Measurements from ENCODE around the gene ZNF880. TPM values are rescaled to one million over a fixed set of nuclear protein-coding genes. Genes with fewer than 3 reads are reported as not detected.
A peak's percentile ranks its signal among the peaks of the same experiment; 100 is the strongest.
"Not testable (repeated sequence)": the region's sequence is repeated elsewhere in the genome, so short reads cannot be mapped to it uniquely, and the experiment has no call there.

ZNF880 gene
- 1 to 10 TPM; 5.7 to 10.0 TPM for total RNA-seq

DNA sequence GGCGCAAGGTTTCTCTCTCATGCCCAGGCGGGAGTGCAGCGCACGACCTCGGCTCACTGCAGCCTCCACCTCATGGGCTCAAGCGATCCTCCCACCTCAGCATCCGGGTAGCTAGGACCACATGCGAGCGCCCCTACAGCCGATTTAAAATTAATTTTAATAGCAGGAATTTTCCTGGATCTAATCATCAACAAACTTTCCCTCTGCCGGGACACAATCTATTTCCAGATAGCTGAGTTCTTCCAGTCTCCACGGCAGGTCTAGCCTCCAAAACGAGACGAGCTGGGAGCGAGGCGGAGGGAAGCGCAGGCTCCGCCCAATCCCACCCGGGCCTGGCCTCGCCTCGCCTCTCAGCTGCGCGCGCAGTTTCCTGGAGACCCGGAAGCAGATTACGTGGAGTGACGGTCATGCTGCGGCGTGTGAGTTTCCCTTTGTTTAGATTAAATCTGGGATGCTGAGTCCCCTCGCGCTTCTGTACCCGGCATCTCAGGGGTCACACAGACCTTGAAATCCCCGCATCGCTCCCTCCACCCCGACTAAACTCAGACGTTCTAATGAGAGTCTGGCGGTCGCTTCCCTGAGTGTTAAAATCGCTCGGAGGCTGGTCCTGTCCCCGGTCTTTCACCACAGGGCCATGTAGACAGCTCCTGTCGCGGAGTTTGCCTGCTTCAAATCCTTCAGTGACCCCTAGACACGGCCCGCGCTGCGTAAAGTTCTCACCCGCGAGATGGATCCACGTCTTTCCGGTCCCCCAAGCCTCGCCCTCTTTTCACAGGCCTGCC is at the start of gene ZNF880:
Gene ZNF880, plus strand, starts transcription at position 365 of the 782 bp plus-strand sequence. Its CDS starts 43 bp downstream, at position 408.
- Mint-ChIP-seq H3K27me3 (no peaks in the 10 kb centered on the region), H3K9me3 (peaks cover 21% of the 10 kb centered on the region), H3K4me1 (no peaks in the 10 kb centered on the region), H3K27ac (peak within 1 kb of the TSS; percentile 97), H3K4me3 (peak within 1 kb of the TSS; percentile 91), H3K36me3 (ENCODE audit: low read depth) (peaks cover 43% of the 10 kb centered on the region)
- ATAC-seq (replicated peaks), result peak; percentile 100

DNA sequence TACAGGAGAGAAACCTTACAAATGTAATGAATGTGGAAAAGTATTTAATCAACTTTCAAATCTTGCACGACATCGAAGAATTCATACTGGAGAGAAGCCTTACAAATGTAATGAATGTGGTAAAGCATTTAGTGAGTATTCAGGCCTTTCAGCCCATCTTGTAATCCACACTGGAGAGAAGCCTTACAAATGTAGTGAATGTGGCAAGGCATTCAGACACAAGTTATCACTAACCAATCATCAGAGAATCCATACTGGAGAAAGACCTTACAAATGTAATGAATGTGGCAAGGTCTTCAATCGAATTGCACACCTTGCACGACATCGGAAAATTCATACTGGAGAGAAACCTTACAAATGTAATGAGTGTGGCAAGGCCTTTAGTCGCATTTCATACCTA is 47.3 kb upstream of the ZNF880 start:
- H3K27ac Mint-ChIP-seq, result no peak overlapping the region
- H3K27me3 Mint-ChIP-seq, result no peaks in the 10 kb centered on the region
- peaks cover 65% of the 10 kb centered on the region for H3K36me3 Mint-ChIP-seq (ENCODE audit: low read depth)
- H3K9me3 Mint-ChIP-seq, result peaks cover 36% of the 10 kb centered on the region
- no peaks in the 10 kb centered on the region for H3K4me1 Mint-ChIP-seq
- H3K4me3 Mint-ChIP-seq, result no peak overlapping the region
- ATAC-seq (replicated peaks), result no peak

DNA sequence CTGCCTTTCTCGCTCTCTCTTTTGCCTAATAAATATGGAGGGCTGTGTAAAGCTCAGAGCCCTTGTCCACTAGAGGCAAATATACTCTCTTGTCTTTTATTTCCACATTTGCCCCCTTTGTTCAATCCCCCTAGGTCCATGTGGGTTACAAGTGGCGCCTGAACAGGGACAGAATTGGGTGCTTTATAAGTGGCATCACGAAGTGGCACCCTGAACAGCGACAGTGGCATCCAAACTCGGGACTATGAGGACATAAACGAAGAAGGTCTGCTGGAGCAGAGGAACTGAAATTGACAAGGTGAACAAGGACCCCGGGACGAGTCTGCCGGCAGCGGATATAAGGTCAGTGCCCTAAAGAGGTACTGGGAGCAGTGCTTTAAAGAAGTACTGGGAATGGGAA is 38.0 kb upstream of the ZNF880 start:
- H3K27me3 Mint-ChIP-seq, result no peaks in the 10 kb centered on the region

DNA sequence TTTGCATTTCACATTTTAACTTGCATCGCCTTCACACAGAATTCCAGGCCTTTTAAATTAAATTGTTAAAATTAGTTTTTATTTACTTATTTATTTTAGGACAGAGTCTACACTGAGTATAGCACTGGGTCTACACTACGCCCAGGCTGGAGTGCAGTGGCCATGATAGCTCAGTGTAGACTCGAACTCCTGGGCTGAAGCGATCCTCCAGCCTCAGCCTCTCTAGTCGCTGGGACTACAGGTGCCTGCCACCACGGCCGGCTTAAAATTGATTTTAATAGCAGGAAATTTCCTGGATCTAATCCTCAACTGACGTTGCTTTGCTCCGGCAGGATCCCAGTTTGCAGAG is 34.0 kb upstream of the ZNF880 start:
- Mint-ChIP-seq H3K27me3 (no peaks in the 10 kb centered on the region), H3K36me3 (ENCODE audit: low read depth) (peaks cover 15% of the 10 kb centered on the region), H3K9me3 (peaks cover 25% of the 10 kb centered on the region), H3K4me3 (peak overlapping the region; percentile 86), H3K27ac (peak overlapping the region; percentile 95), H3K4me1 (peaks cover 8% of the 10 kb centered on the region)
- ATAC-seq (replicated peaks), result peak; percentile 44

More for the DNA sequence above, 38.0 kb upstream of the ZNF880 start:
- H3K9me3 Mint-ChIP-seq, result peaks cover 25% of the 10 kb centered on the region
- H3K4me1 Mint-ChIP-seq, result peaks cover 3% of the 10 kb centered on the region
- no peak for ATAC-seq (replicated peaks)
- peaks cover 8% of the 10 kb centered on the region for H3K36me3 Mint-ChIP-seq (ENCODE audit: low read depth)
- H3K27ac Mint-ChIP-seq, result no peak overlapping the region
- no peak overlapping the region for H3K4me3 Mint-ChIP-seq

DNA sequence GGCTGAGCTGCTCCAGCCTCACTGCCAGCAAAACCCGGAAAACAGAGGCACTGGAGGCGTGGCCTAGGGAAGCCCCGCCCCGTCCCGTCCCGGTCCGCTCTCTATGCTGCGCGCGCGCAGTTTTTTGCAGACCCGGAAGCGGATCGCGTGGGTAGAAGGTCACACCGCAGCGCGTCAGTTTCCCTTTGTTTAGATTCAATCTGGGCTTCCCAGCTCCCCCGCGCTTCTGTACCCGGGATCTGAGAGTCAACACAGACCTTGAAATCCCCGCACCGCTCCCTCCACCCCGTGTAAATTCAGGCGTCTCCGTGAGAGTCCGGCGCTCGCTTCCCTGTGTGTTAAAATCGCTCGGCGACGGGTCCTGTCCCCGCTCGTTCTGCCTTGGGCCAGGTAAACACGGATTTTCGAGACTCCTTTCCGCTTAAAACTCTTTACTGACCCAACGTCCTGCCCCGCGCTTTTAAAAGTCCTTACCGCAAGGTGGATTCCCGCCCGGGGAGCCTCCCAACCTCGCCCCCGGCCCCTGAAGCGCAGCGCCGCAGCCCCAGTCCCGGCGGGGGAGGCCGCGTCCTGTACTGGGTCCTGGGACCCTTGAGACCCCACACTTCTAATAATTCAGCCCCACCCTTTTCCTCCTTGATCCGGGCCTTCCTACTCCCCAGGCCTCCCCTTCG is 33.5 kb upstream of the ZNF880 start, which contains the start of gene ZNF610:
Gene ZNF610, plus strand, starts transcription at position 127 of the 674 bp plus-strand sequence. CDS start 12,930 bp downstream, outside the sequence.
- Mint-ChIP-seq H3K4me3 (peak within 1 kb of the TSS; percentile 86), H3K27ac (peak within 1 kb of the TSS; percentile 95), H3K4me1 (peaks cover 8% of the 10 kb centered on the region), H3K9me3 (peaks cover 20% of the 10 kb centered on the region), H3K27me3 (no peaks in the 10 kb centered on the region), H3K36me3 (ENCODE audit: low read depth) (peaks cover 15% of the 10 kb centered on the region)
- peak; percentile 96 for ATAC-seq (replicated peaks)

DNA sequence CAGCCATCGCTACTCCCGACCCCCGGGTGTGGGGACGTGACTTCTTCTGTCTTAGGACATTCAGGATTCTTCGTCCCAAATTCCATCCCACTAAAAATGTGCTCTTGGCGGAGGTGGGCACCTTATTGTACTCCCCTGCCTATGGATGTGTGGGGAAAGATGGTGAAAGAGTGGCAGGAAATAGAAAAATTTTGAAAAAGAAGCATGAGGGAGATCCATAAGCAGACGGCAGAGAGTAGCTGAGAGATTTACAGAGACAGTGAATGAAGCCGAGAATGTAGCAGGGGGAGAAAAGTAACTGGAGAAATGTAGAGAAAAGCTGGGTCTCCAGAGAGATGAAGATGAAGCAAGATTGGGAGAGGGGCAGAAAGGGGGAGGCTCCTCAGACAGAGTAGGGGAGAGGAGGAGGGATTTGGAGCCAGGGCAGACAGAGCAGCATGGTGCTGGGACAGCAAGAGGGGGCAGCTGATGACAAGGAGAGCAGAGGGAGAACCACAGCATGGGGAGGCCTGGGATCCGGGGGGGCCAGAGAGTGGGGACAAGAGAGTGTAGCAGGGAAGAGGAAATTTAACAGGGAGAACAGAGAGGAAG is 32.8 kb upstream of the ZNF880 start:
- Mint-ChIP-seq H3K4me1 (peaks cover 8% of the 10 kb centered on the region), H3K4me3 (peak overlapping the region; percentile 86), H3K36me3 (ENCODE audit: low read depth) (peaks cover 15% of the 10 kb centered on the region), H3K27me3 (no peaks in the 10 kb centered on the region), H3K27ac (peak overlapping the region; percentile 95), H3K9me3 (peaks cover 17% of the 10 kb centered on the region)
- ATAC-seq (replicated peaks), result no peak

DNA sequence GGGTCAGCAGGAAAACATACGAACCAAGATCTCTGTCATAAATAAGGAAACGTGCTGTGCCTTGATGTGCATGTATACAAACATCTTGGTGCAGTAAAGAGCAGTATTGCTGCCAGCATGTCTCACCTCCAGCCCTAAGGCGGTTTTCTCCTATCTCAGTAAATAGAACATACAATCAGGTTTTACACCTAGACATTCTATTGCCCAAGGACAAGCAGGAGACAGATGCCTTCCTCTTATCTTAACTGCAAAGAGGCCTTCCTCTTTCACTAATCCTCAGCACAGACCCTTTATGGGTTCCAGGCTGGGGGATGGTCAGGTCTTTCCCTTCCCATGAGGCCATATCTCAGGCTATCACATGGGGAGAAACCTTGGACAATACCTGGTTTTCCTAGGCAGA is 30.7 kb upstream of the ZNF880 start:
- not testable (repeated sequence) for H3K4me3 Mint-ChIP-seq; H3K4me1 Mint-ChIP-seq; H3K9me3 Mint-ChIP-seq; H3K27me3 Mint-ChIP-seq; H3K27ac Mint-ChIP-seq; ATAC-seq (replicated peaks)
- peaks cover 15% of the 10 kb centered on the region for H3K36me3 Mint-ChIP-seq (ENCODE audit: low read depth)

DNA sequence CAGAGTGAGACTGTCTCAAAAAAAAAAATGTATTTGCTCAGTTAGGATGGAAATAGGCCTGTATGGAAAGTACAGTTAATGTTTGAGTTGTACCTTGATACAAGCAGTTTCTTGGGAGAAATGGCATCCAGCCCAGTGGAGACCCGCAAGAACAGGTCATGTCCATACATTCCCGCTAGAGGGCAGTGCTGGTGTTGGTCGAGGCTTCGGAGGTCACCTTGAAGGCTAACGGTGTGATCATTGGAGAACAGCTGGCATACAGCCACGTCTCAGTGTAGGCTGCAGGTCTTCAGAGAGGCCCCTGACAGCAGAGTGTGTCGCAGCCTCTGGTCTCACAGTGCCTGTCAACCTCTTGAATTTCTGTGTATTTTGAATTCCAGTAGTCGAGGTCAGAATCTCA is 26.2 kb upstream of the ZNF880 start:
- Mint-ChIP-seq H3K4me1 (no peaks in the 10 kb centered on the region), H3K36me3 (ENCODE audit: low read depth) (peaks cover 2% of the 10 kb centered on the region), H3K27me3 (no peaks in the 10 kb centered on the region), H3K4me3 (no peak overlapping the region), H3K9me3 (no peaks in the 10 kb centered on the region), H3K27ac (no peak overlapping the region)
- peak; percentile 74 for ATAC-seq (replicated peaks)

DNA sequence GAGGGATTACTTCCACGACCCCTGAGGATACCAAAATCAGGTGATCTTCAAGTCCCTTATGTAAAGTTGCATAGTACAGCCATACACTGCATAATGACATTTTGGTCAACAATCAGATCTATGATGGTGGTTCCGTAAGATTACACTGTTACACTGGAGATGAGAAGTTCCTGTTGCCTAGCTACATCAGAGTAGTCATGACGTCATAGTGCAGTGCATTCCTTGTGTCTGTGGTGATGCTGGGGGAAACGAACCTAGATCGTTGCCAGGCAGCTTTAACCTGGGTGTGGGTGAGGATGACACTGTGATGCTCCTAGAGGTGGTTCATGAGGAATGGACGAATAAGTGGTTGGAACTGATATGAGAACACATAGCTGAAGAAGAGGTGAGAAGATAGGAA is 24.6 kb upstream of the ZNF880 start:
- no peaks in the 10 kb centered on the region for H3K4me1 Mint-ChIP-seq
- ATAC-seq (replicated peaks), result no peak
- no peak overlapping the region for H3K27ac Mint-ChIP-seq
- peaks cover 5% of the 10 kb centered on the region for H3K9me3 Mint-ChIP-seq
- peaks cover 12% of the 10 kb centered on the region for H3K36me3 Mint-ChIP-seq (ENCODE audit: low read depth)
- H3K27me3 Mint-ChIP-seq, result no peaks in the 10 kb centered on the region
- no peak overlapping the region for H3K4me3 Mint-ChIP-seq

DNA sequence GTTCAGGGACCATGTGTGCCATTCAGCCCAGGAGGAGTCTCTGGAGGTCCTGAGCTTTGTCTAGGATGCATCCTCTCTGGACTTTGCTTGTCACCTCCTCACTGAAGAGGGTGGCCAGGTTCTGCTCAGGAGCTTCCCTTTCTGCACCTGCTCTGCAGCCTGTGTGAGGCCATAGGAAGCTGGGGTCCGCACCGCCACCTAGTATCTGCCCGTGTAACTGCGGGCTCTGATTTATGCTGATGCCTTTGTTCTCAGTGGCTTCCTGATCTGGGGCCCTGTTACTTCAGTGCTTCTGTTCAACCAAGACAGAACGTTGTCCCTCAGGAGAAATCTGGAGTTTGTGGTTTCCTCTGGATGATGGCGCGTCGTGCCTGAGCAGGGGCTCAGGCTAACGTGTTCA is 18.2 kb upstream of the ZNF880 start:
- Mint-ChIP-seq H3K4me1 (no peaks in the 10 kb centered on the region), H3K27me3 (no peaks in the 10 kb centered on the region), H3K4me3 (no peak overlapping the region), H3K36me3 (ENCODE audit: low read depth) (peaks cover 38% of the 10 kb centered on the region), H3K27ac (no peak overlapping the region), H3K9me3 (peaks cover 16% of the 10 kb centered on the region)
- no peak for ATAC-seq (replicated peaks)

DNA sequence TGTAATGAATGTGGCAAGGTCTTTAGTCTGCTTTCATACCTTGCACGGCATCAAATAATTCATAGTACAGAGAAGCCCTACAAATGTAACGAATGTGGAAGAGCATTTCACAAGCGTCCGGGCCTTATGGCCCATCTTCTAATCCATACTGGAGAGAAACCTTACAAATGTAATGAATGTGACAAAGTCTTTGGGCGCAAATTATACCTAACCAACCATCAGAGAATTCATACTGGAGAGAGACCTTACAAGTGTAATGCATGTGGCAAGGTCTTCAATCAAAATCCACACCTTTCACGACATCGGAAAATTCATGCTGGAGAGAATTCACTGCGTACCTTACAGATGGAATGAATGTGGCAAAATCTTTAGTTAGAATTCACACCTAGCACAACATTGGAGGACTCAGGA is 3.3 kb upstream of the ZNF880 start:
- Mint-ChIP-seq H3K36me3 (ENCODE audit: low read depth) (peaks cover 23% of the 10 kb centered on the region), H3K4me3 (no peak overlapping the region), H3K4me1 (no peaks in the 10 kb centered on the region), H3K9me3 (peaks cover 26% of the 10 kb centered on the region), H3K27ac (no peak overlapping the region), H3K27me3 (no peaks in the 10 kb centered on the region)
- no peak for ATAC-seq (replicated peaks)

DNA sequence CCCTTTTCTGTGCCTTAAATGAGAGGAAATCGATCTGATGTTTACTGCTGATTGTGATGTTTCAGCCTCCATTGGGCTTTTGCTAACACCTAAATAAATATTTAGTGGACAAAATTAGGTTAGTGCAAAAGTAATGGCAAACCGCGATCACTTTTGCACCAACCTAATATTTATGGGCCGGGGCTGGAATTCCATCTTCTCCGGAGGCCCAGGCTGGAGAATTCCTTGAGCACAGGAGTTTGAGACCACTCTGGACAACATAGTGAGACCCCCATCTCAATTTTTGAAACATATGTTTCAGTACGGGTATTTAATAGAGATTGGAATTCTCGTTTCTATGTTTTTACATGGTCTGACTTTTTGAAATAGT is 603 bp downstream of the ZNF880 start:
- H3K27ac Mint-ChIP-seq, result peak overlapping the region; percentile 97
- H3K4me3 Mint-ChIP-seq, result peak overlapping the region; percentile 91
- no peaks in the 10 kb centered on the region for H3K4me1 Mint-ChIP-seq
- H3K9me3 Mint-ChIP-seq, result peaks cover 20% of the 10 kb centered on the region
- H3K27me3 Mint-ChIP-seq, result no peaks in the 10 kb centered on the region
- H3K36me3 Mint-ChIP-seq (ENCODE audit: low read depth), result peaks cover 47% of the 10 kb centered on the region
- no peak for ATAC-seq (replicated peaks)

DNA sequence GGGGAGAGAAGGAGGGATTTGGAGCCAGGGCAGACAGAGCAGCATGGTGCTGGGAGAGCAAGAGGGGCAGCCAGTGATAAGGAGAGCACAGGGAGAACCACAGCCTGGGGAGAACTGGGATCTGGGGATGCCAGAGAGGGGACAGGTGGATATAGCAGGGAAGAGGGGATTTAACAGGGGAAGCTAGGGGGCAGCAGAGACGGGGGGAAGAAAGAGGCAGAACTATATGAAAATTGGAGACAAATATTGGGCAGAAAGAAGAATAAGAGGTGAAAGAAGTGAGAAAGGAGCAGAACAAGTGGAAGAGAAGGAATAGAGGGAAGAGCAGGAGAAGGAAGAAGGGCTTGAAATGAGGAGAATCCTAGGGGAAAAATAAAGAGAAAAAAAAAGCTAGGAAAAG is 21.4 kb downstream of the ZNF880 start:
- no peaks in the 10 kb centered on the region for H3K36me3 Mint-ChIP-seq (ENCODE audit: low read depth)
- ATAC-seq (replicated peaks), result no peak
- no peak overlapping the region for H3K27ac Mint-ChIP-seq
- H3K27me3 Mint-ChIP-seq, result no peaks in the 10 kb centered on the region
- no peaks in the 10 kb centered on the region for H3K4me1 Mint-ChIP-seq
- no peak overlapping the region for H3K4me3 Mint-ChIP-seq
- peaks cover 24% of the 10 kb centered on the region for H3K9me3 Mint-ChIP-seq

DNA sequence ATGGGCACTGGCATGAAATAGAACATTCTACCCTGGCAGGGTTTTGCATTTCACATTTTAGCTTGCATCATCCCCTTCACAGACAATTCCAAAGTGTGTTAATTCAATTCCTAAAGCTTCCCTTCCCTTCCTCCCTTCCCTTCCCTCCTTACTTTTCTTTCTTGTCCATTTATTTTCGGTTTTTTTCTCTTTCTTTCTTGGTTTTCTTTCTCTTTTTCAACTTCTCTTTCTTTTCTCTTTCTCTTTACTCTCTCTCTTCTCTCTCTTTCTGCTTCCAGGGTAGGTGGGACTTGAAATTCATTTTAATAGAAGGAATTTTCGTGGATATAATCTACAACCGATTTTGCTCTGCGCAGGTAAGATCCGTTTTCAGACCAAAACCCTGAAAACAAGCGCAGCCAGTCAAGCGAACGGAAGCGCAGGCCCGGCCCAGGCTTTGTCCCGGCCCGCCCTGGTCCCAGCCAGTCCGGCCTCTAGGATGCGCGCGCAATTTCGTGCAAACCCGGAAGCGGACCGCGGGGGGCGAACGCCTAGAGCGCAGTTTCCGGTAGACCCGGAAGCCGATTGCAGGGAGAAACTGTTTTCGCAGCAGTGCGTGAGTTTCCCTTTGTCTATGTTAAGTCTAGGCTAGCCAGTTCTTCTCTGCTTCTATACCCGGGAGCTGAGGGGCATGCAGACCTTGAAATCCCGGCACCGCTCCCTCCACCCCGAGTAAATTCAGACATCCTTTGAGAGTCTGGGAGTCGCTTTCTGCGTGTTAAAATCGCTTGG is 27.8 kb downstream of the ZNF880 start, which contains the start of gene ZNF528:
Gene ZNF528, plus strand, starts transcription at position 540 of the 771 bp plus-strand sequence. CDS start 4,165 bp downstream, outside the sequence.
- peaks cover 51% of the 10 kb centered on the region for H3K36me3 Mint-ChIP-seq (ENCODE audit: low read depth)
- H3K27me3 Mint-ChIP-seq, result no peaks in the 10 kb centered on the region
- H3K4me3 Mint-ChIP-seq, result peak within 1 kb of the TSS; percentile 86
- H3K9me3 Mint-ChIP-seq, result peaks cover 24% of the 10 kb centered on the region
- ATAC-seq (replicated peaks), result peak; percentile 100
- H3K4me1 Mint-ChIP-seq, result peaks cover 18% of the 10 kb centered on the region
- H3K27ac Mint-ChIP-seq, result peak within 1 kb of the TSS; percentile 89

Measured in activated T-helper 17 cell treated with anti-CD3 and anti-CD28 coated beads, Interleukin-2, amount 50 U/mL, for 72 hours (primary cell).